Tibial nerve (tissue), 3 donors: ENCODE data around the gene PHF19.

Source experiments
- CTCF ChIP-seq, 5 experiments: fragments of 200-600 bp in 3 of 5; fragments of 450-650 bp in 2 of 5; sonication (generic) in 3 of 5; IDR thresholded peaks; one replicate each; pipeline ENCODE4 v1.5.1; 2016 to 2019; ENCODE audit warnings: antibody characterized with exemption in 5 of 5, mild to moderate bottlenecking in 3 of 5, moderate library complexity in 2 of 5
- POLR2A ChIP-seq, 2 donors: fragments of 450-650 bp; IDR thresholded peaks; one replicate each; pipeline ENCODE4 v1.6.1; 2017; ENCODE audit warnings: antibody characterized with exemption in 2 of 2, mild to moderate bottlenecking in 2 of 2, moderate library complexity in 2 of 2

- no peak for TF ChIP-seq CTCF (IDR thresholded peaks at IDR 0.05)
- TF ChIP-seq POLR2A (IDR thresholded peaks at IDR 0.05) = no peak
Observed at GRCh38 chr9:120850315-120850714, 26.7 kb downstream of the PHF19 start.
